Loucy (cell line): ENCODE results near the gene BANF2.

Experiments used
- CTCF ChIP-seq: fragments of 200-600 bp; sonication (generic); conservative IDR thresholded peaks from 2 replicates; pipeline ENCODE4 v1.5.1; 2014; ENCODE audit warnings: mild to moderate bottlenecking, antibody characterized with exemption, low read length
- EZH2phosphoT487 ChIP-seq: fragments of 200-600 bp; IDR thresholded peaks from 2 replicates; pipeline ENCODE4 v1.6.1; 2018; ENCODE audit warnings: antibody characterized with exemption, mild to moderate bottlenecking, moderate library complexity, borderline replicate concordance

- TF ChIP-seq CTCF (no peak), EZH2phosphoT487 (no peak)
Measured at GRCh38 chr20:17742731-17743130, 43.0 kb downstream of the BANF2 start.
